ENCODE results near the gene KCND2. TPM values are rescaled to one million over a fixed set of nuclear protein-coding genes. Genes with fewer than 3 reads are reported as not detected.

Gene KCND2
- polyA plus RNA-seq, 1 of the 3 experiments (the other 2 are of a cell fraction), result not detected

DNA sequence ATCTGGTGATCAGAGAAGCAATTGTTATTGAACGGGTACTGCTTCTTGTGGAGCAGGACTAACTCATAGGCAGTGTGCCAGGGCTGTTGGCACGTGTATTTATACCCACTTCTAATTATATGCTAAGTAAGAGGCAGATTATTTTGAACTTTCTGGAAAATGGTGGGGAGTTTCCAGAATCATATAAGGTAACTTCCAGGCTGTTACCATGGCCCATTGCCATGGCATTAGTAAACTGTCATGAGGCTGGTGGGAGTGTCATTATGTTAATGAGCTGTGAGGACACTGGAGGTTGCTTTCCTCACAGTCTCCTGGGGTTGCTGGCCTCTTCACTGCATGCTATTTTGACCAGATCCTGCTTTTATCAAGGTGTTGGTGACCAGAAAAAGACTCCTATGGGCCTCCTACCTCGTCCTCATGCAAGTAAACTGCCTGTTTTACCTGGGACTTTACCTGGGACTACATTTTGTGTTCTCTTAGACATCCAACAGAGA is 122.6 kb downstream of the KCND2 start:
- no peak overlapping the region for H3K4me3 ChIP-seq (ENCODE audit: low read depth in 2 of 2, low read length in 1 of 2)
- no peaks in the 10 kb centered on the region for H3K36me3 ChIP-seq (replicated peaks in 1 of 2; ENCODE audit: control insufficient read depth in 1 of 2, insufficient read depth in 2 of 2, low read length in 1 of 2)
- DNase-seq, result no peak
- no peaks in the 10 kb centered on the region for H3K27me3 ChIP-seq (ENCODE audit: insufficient read depth)
- H2AFZ ChIP-seq (ENCODE audit: low read depth), result no peak overlapping the region
- POLR2A ChIA-PET, result no interaction called here
- no peak overlapping the region for H3K27ac ChIP-seq (ENCODE audit: low read depth in 2 of 2, low read length in 1 of 2)
- H3K4me2 ChIP-seq, result no peak overlapping the region
- no peaks in the 10 kb centered on the region for H3K79me2 ChIP-seq (ENCODE audit: insufficient read depth)
- no peaks in the 10 kb centered on the region; the same call in 1 of the 2 replicates for H3K9me3 ChIP-seq
- H3K9ac ChIP-seq, result no peak overlapping the region
- H3K9me2 ChIP-seq, result no peaks in the 10 kb centered on the region
- CTCF ChIA-PET, result no interaction called here
- TF ChIP-seq, protein P1, sequence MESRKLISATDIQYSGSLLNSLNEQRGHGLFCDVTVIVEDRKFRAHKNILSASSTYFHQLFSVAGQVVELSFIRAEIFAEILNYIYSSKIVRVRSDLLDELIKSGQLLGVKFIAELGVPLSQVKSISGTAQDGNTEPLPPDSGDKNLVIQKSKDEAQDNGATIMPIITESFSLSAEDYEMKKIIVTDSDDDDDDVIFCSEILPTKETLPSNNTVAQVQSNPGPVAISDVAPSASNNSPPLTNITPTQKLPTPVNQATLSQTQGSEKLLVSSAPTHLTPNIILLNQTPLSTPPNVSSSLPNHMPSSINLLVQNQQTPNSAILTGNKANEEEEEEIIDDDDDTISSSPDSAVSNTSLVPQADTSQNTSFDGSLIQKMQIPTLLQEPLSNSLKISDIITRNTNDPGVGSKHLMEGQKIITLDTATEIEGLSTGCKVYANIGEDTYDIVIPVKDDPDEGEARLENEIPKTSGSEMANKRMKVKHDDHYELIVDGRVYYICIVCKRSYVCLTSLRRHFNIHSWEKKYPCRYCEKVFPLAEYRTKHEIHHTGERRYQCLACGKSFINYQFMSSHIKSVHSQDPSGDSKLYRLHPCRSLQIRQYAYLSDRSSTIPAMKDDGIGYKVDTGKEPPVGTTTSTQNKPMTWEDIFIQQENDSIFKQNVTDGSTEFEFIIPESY (IDR thresholded peaks at IDR 0.05; ENCODE audit: borderline replicate concordance, low read depth), result no peak
- TF ChIP-seq, protein P2, sequence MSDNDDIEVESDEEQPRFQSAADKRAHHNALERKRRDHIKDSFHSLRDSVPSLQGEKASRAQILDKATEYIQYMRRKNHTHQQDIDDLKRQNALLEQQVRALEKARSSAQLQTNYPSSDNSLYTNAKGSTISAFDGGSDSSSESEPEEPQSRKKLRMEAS (IDR thresholded peaks at IDR 0.05; ENCODE audit: low read depth), result no peak
- TF ChIP-seq FOXJ3 (CRISPR knock-in tag; IDR thresholded peaks at IDR 0.05), result no peak
- TF ChIP-seq, protein P3, sequence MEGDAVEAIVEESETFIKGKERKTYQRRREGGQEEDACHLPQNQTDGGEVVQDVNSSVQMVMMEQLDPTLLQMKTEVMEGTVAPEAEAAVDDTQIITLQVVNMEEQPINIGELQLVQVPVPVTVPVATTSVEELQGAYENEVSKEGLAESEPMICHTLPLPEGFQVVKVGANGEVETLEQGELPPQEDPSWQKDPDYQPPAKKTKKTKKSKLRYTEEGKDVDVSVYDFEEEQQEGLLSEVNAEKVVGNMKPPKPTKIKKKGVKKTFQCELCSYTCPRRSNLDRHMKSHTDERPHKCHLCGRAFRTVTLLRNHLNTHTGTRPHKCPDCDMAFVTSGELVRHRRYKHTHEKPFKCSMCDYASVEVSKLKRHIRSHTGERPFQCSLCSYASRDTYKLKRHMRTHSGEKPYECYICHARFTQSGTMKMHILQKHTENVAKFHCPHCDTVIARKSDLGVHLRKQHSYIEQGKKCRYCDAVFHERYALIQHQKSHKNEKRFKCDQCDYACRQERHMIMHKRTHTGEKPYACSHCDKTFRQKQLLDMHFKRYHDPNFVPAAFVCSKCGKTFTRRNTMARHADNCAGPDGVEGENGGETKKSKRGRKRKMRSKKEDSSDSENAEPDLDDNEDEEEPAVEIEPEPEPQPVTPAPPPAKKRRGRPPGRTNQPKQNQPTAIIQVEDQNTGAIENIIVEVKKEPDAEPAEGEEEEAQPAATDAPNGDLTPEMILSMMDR (IDR thresholded peaks at IDR 0.05), result no peak
- no peak for TF ChIP-seq SMC3 (IDR thresholded peaks at IDR 0.05; ENCODE audit: low read depth, low read length)
- no peak for TF ChIP-seq JUND (IDR thresholded peaks at IDR 0.05)
- TF ChIP-seq POLR2AphosphoS5 (IDR thresholded peaks at IDR 0.05; ENCODE audit: low read depth, low read length), result no peak
- TF ChIP-seq, protein P4, sequence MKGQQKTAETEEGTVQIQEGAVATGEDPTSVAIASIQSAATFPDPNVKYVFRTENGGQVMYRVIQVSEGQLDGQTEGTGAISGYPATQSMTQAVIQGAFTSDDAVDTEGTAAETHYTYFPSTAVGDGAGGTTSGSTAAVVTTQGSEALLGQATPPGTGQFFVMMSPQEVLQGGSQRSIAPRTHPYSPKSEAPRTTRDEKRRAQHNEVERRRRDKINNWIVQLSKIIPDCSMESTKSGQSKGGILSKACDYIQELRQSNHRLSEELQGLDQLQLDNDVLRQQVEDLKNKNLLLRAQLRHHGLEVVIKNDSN (IDR thresholded peaks at IDR 0.05; ENCODE audit: borderline replicate concordance, low read depth), result no peak
- TF ChIP-seq FOSL2 (IDR thresholded peaks at IDR 0.05; ENCODE audit: borderline replicate concordance, low read depth), result no peak
- TF ChIP-seq PBX3 (IDR thresholded peaks at IDR 0.05), result no peak
- no peak for TF ChIP-seq MXI1 (IDR thresholded peaks at IDR 0.05; ENCODE audit: low read depth, low read length)
- no peak for TF ChIP-seq RXRA (IDR thresholded peaks at IDR 0.05; ENCODE audit: borderline replicate concordance, low read depth)
- TF ChIP-seq YY1 (IDR thresholded peaks at IDR 0.05; ENCODE audit: low read depth), result no peak
- TF ChIP-seq TAF1 (IDR thresholded peaks at IDR 0.05; ENCODE audit: borderline replicate concordance, low read depth, low read length), result no peak
- TF ChIP-seq EZH2phosphoT487 (IDR thresholded peaks at IDR 0.05; ENCODE audit: borderline replicate concordance, low read depth), result no peak
- no peaks in the 10 kb centered on the region for H4K20me1 ChIP-seq (ENCODE audit: insufficient read depth)
- H3K4me1 ChIP-seq (ENCODE audit: control insufficient read depth in 1 of 2, insufficient read depth in 2 of 2, low read depth in 1 of 2, low read length in 1 of 2), result no peaks in the 10 kb centered on the region
- 7% methylated on average over 3 of the region's 3 CpGs for WGBS (ENCODE audit: low lambda C conversion rate)
- no peaks in the 10 kb centered on the region for H3F3A ChIP-seq (replicated peaks; ENCODE audit: insufficient read depth)
